ENCODE data around the gene NAALAD2. TPM values are rescaled to one million over a fixed set of nuclear protein-coding genes. Genes with fewer than 3 reads are reported as not detected.
A peak's percentile ranks its signal among the peaks of the same experiment; 100 is the strongest.
"Not testable (repeated sequence)": the region's sequence is repeated elsewhere in the genome, so short reads cannot be mapped to it uniquely, and the experiment has no call there.

Gene NAALAD2
- total RNA-seq = 1 to 10 TPM in 2 of 4 donors, under 1 TPM in 2; 0.78 to 3.3 (median 1.1) TPM

DNA sequence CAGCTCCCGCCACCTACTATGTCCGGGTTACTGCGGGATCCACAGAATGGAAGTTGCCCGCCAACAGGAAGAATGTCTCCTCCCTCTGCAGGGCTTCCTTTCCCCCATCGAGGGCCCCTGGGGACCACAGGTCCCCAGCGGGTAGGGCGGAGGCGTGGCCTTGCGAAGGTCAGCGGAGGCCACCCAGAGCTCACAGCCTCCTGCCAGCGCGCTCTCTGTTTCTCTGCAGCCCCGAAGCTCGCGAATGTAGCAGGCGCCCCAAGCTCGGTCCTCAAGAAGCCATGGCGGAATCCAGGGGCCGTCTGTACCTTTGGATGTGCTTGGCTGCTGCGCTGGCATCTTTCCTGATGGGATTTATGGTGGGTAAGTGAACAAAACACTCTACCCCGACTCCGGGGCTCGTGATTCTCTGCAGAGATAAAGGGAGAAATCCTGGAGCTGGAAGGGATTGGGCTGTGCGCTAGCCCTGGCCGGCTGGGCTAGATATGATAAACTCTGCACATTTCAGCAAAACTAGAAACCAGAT lies at the start of gene NAALAD2:
Gene NAALAD2, plus strand, starts transcription at position 186 of the 526 bp plus-strand sequence. Its CDS starts 96 bp downstream, at position 282.
- H3K27ac ChIP-seq (replicated peaks in 1 of 4) = peak within 1 kb of the TSS in 2 of 4 donors; percentile 4 to 31
- 2% methylated on average over 10 of the region's 25 CpGs for WGBS
- peaks cover 0 to 19% (median 14%) of the 10 kb centered on the region in 4 donors for H3K4me1 ChIP-seq
- intact Hi-C loops (cut with DNase I) = no loop called here
- TF ChIP-seq, protein P1, sequence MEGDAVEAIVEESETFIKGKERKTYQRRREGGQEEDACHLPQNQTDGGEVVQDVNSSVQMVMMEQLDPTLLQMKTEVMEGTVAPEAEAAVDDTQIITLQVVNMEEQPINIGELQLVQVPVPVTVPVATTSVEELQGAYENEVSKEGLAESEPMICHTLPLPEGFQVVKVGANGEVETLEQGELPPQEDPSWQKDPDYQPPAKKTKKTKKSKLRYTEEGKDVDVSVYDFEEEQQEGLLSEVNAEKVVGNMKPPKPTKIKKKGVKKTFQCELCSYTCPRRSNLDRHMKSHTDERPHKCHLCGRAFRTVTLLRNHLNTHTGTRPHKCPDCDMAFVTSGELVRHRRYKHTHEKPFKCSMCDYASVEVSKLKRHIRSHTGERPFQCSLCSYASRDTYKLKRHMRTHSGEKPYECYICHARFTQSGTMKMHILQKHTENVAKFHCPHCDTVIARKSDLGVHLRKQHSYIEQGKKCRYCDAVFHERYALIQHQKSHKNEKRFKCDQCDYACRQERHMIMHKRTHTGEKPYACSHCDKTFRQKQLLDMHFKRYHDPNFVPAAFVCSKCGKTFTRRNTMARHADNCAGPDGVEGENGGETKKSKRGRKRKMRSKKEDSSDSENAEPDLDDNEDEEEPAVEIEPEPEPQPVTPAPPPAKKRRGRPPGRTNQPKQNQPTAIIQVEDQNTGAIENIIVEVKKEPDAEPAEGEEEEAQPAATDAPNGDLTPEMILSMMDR (IDR thresholded peaks at IDR 0.05) = no peak
- TF ChIP-seq POLR2AphosphoS5 (IDR thresholded peaks at IDR 0.05) (no peak), EP300 (IDR thresholded peaks at IDR 0.05) (no peak), POLR2A (IDR thresholded peaks at IDR 0.05; ENCODE audit: low read depth) (no peak)
- no peaks in the 10 kb centered on the region for H3K36me3 ChIP-seq
- DNase-seq (ENCODE audit: extremely low spot score) = no peak
- H3K9me3 ChIP-seq = no peaks in the 10 kb centered on the region
- H3K27me3 ChIP-seq = peaks cover 0 to 10% (median 7%) of the 10 kb centered on the region in 4 donors
- peak within 1 kb of the TSS; percentile 53 to 60 (median 57) for H3K4me3 ChIP-seq

DNA sequence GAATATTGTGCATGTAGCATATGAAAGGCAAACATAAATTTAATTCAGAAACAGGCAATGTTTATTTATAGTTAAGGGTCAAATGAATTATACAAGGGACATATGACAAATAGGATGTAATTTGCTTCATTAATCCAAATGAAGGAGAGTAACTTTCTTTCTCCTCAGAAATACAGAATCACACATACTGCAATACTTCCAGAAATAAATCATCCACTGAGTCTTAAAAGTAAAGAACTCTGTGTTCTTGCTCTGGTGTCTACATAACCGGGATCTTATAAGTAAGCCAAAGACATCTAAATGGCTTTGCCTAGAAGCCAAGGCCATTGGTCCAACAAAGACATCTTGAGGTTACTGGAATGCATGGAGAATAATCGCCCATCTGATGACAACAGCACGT lies 48.8 kb upstream of the NAALAD2 start, which contains the start of gene UBTFL1:
Gene UBTFL1, plus strand, starts transcription at position 301 of the 400 bp plus-strand sequence. Its CDS starts 0 bp downstream, at position 301.
- H3K36me3 ChIP-seq; H3K4me3 ChIP-seq; DNase-seq (ENCODE audit: extremely low spot score); H3K4me1 ChIP-seq; H3K9me3 ChIP-seq; H3K27ac ChIP-seq (replicated peaks in 1 of 4); intact Hi-C loops (cut with DNase I); H3K27me3 ChIP-seq: not testable (repeated sequence)
- no CpG with 5 or more reads among the region's 3 CpGs for WGBS

DNA sequence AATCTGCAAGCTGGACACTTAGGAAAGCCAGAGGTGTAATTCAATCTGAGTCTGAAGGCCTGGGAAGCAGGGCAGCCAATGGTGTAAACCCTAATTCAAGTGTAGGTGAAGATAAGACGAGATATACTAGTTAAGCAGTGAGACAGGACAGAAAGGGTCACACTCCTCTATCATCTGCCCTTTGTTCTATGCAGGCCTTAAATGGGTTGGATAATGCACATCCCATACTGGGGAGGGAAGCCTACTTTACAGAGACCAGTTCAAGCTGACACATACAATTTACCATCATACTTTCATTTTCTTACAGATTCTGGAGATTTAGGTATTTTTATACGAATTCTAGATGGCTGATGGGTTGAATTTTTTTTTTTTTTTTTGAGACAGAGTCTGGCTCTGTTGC lies 45.7 kb upstream of the NAALAD2 start:
- H3K27me3 ChIP-seq; intact Hi-C loops (cut with DNase I); H3K9me3 ChIP-seq; DNase-seq (ENCODE audit: extremely low spot score); H3K27ac ChIP-seq (replicated peaks in 1 of 4); H3K36me3 ChIP-seq; H3K4me1 ChIP-seq; H3K4me3 ChIP-seq: not testable (repeated sequence)
- WGBS = 61% methylated on average over 2 of the region's 2 CpGs

DNA sequence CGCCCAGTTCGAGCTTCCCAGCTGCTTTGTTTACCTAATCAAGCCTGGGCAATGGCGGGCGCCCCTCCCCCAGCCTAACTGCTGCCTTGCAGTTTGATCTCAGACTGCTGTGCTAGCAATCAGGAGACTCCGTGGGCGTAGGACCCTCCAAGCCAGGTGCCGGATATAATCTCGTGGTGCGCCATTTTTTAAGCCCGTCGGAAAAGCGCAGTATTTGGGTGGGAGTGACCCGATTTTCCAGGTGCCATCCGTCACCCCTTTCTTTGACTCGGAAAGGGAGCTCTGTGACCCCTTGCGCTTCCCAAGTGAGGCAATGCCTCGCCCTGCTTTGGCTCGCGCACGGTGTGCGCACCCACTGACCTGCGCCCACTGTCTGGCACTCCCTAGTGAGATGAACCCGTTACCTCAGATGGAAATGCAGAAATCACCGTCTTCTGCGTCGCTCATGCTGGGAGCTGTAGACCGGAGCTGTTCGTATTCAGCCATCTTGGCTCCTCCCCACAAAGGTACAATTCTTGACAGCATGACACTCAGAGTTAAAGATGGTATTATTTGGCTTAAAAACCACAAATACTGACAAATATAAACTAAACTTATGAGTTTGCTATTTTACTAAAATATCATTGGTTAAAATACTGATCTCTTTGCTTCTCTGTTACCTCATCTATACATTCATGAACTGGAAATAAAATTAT lies 39.1 kb upstream of the NAALAD2 start:
- H3K27me3 ChIP-seq; H3K9me3 ChIP-seq; intact Hi-C loops (cut with DNase I); H3K36me3 ChIP-seq; H3K27ac ChIP-seq (replicated peaks in 1 of 4); DNase-seq (ENCODE audit: extremely low spot score); H3K4me3 ChIP-seq; H3K4me1 ChIP-seq: not testable (repeated sequence)
- 95% methylated on average over 23 of the region's 28 CpGs for WGBS

DNA sequence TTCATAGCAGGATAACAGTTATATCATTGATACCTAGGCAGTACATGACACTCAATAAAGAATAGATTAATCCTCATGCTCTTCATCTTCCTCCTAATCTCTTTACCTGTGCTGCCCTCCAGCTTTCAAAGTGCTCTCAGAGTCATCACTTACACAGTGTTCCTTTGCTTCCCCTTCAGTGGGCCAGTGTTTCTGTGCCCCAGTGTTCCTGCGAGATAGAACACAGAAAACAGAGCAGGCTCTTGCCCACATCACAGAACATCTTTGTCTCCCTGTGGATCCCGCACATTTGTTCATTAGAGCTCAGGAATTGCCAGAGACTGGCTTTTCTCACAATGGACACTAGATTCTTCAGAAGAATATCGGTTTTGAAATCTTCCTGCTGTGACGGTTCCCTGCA lies 36.2 kb upstream of the NAALAD2 start:
- DNase-seq (ENCODE audit: extremely low spot score); H3K4me1 ChIP-seq; H3K4me3 ChIP-seq; H3K36me3 ChIP-seq; H3K9me3 ChIP-seq; H3K27ac ChIP-seq (replicated peaks in 1 of 4); H3K27me3 ChIP-seq; intact Hi-C loops (cut with DNase I): not testable (repeated sequence)
- WGBS = 73% methylated on average over 4 of the region's 4 CpGs

DNA sequence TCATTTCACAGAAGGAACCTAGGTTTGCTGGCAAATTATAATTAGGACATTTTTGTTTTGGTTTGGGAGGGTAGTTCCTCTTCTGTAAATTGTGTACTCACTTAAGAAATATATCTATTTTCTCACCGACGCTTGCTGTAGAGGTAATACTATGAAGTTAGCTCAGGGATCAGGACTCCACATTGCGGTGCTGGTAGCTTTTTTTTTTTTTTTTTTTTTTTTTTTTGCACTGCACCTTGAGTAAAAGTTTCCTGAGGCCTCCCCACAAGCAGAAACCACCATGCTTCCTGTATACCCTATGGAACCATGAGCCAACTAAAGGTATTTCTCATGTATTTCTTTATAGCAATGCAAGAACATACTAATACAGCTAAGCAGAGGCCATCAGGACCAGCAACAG lies 34.0 kb upstream of the NAALAD2 start:
- Histone ChIP-seq H3K4me1 (no peaks in the 10 kb centered on the region), H3K9me3 (no peaks in the 10 kb centered on the region), H3K4me3 (no peak overlapping the region), H3K27ac (replicated peaks in 1 of 4) (no peak overlapping the region), H3K36me3 (no peaks in the 10 kb centered on the region), H3K27me3 (no peaks in the 10 kb centered on the region)
- 86% methylated on average over 3 of the region's 3 CpGs for WGBS
- no peak for DNase-seq (ENCODE audit: extremely low spot score)
- intact Hi-C loops (cut with DNase I) = no loop called here
- no peak for TF ChIP-seq EP300 (IDR thresholded peaks at IDR 0.05)
- TF ChIP-seq, protein P1 (IDR thresholded peaks at IDR 0.05) = no peak
- TF ChIP-seq POLR2AphosphoS5 (IDR thresholded peaks at IDR 0.05) = no peak
- no peak for TF ChIP-seq POLR2A (IDR thresholded peaks at IDR 0.05; ENCODE audit: low read depth)

DNA sequence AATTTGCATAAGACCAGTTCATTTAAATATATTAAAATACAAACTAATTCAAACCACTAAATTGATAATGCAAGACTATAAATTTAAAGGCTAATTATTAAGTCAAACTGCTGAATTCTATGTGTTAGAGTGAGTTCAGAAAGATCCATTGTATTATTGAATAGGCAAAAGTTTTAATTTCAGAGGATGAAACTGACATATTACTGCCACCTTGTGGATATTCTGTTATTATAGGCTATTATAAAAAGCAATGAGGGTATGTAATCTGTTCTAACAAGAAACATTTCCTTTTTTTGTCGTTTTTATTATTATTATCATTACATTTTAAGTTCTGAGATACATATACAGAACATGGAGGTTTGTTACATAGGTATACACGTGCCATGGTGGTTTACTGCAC lies 20.9 kb upstream of the NAALAD2 start:
- Histone ChIP-seq H3K4me1 (no peaks in the 10 kb centered on the region), H3K9me3 (no peaks in the 10 kb centered on the region), H3K27me3 (no peaks in the 10 kb centered on the region), H3K27ac (replicated peaks in 1 of 4) (no peak overlapping the region), H3K36me3 (no peaks in the 10 kb centered on the region), H3K4me3 (no peak overlapping the region)
- DNase-seq (ENCODE audit: extremely low spot score) = no peak
- 7% methylated on average over 2 of the region's 2 CpGs for WGBS
- intact Hi-C loops (cut with DNase I) = no loop called here
- TF ChIP-seq, protein P1 (IDR thresholded peaks at IDR 0.05) = peak in 2 of 3 experiments; percentile 14 to 27
- no peak for TF ChIP-seq POLR2AphosphoS5 (IDR thresholded peaks at IDR 0.05)
- no peak for TF ChIP-seq EP300 (IDR thresholded peaks at IDR 0.05)
